Measurements from ENCODE around the gene TARBP2.

- TF ChIP-seq, protein P1, sequence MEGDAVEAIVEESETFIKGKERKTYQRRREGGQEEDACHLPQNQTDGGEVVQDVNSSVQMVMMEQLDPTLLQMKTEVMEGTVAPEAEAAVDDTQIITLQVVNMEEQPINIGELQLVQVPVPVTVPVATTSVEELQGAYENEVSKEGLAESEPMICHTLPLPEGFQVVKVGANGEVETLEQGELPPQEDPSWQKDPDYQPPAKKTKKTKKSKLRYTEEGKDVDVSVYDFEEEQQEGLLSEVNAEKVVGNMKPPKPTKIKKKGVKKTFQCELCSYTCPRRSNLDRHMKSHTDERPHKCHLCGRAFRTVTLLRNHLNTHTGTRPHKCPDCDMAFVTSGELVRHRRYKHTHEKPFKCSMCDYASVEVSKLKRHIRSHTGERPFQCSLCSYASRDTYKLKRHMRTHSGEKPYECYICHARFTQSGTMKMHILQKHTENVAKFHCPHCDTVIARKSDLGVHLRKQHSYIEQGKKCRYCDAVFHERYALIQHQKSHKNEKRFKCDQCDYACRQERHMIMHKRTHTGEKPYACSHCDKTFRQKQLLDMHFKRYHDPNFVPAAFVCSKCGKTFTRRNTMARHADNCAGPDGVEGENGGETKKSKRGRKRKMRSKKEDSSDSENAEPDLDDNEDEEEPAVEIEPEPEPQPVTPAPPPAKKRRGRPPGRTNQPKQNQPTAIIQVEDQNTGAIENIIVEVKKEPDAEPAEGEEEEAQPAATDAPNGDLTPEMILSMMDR (IDR thresholded peaks at IDR 0.05), result no peak
- TF ChIP-seq POLR2A (IDR thresholded peaks at IDR 0.05), result no peak
Measured at GRCh38 chr12:53550595-53550994, 49.5 kb downstream of the TARBP2 start.

Measured in Peyer's patch (tissue), 4 donors.